ENCODE results near the gene NOL11. TPM values are rescaled to one million over a fixed set of nuclear protein-coding genes. Genes with fewer than 3 reads are reported as not detected.
"Not testable (repeated sequence)": the region's sequence is repeated elsewhere in the genome, so short reads cannot be mapped to it uniquely, and the experiment has no call there.

Gene NOL11
- total and polyA plus RNA-seq, 2 of the 8 experiments (the other 6 are each of a cell fraction or from before 2014, with no cell fraction given): 58.0 to 97.2 TPM

- H3K56ac ChIP-seq (replicated peaks; ENCODE audit: insufficient read length, low read depth, low read length); H3K79me2 ChIP-seq (ENCODE audit: control insufficient read depth in 1 of 2, insufficient read depth in 2 of 2, low read length in 2 of 2); H3K9me3 ChIP-seq (ENCODE audit: insufficient read depth in 2 of 2, low read depth in 1 of 2, low read length in 1 of 2); FAIRE-seq; H3K4me3 ChIP-seq (ENCODE audit: extremely low read depth in 1 of 4, insufficient read depth in 2 of 4, low read depth in 3 of 4, low read length in 4 of 4); H3K27me3 ChIP-seq (replicated peaks in 1 of 4; ENCODE audit: control insufficient read depth in 3 of 4, extremely low read depth in 1 of 4, insufficient read depth in 3 of 4, low read length in 3 of 4); H3K23ac ChIP-seq (ENCODE audit: insufficient read length); H3K4me2 ChIP-seq (ENCODE audit: insufficient read depth in 1 of 2, low read depth in 2 of 2, low read length in 2 of 2); H3K14ac ChIP-seq (ENCODE audit: insufficient read length); H4K8ac ChIP-seq (ENCODE audit: extremely low read depth, insufficient read depth, low read length); H3K27ac ChIP-seq (ENCODE audit: low read depth, low read length); H3K23me2 ChIP-seq (ENCODE audit: low read depth, low read length); H2AFZ ChIP-seq (ENCODE audit: low read length); DNase-seq (ENCODE audit: low read depth in 1 of 2, low spot score in 2 of 2); H4K20me1 ChIP-seq (replicated peaks in 1 of 2; ENCODE audit: control insufficient read depth in 1 of 2, insufficient read depth in 2 of 2, low read length in 2 of 2); H3K79me1 ChIP-seq (ENCODE audit: low read depth, low read length); POLR2A ChIA-PET (ENCODE audit: partially characterized antibody); H3K9ac ChIP-seq (replicated peaks in 1 of 4; ENCODE audit: extremely low read depth in 1 of 4, low read depth in 3 of 4, low read length in 3 of 4): not testable (repeated sequence)
- peak overlapping the region; percentile 99 for H3K4ac ChIP-seq (replicated peaks; ENCODE audit: insufficient read length, low read depth, low read length)
- H4K5ac ChIP-seq (ENCODE audit: insufficient read length, low read depth, low read length): peak overlapping the region; percentile 80
- H2AK5ac ChIP-seq (ENCODE audit: low read depth, low read length): peak overlapping the region; percentile 89; the same call in 1 of the 2 replicates
- peak overlapping the region; percentile 91; the same call in 1 of the 2 replicates for H2BK12ac ChIP-seq (ENCODE audit: low read depth, low read length)
- CTCF ChIA-PET (ENCODE audit: partially characterized antibody): interaction anchor here (1.2 kb wide), 1 partner anchor 16 kb away, joined by 3 read pairs; no protein-coding TSS in a partner anchor
- H3K36me3 ChIP-seq (ENCODE audit: control insufficient read depth in 2 of 4, insufficient read depth in 4 of 4, low read length in 3 of 4): peaks cover 0 to 15% (median 0%) of the 10 kb centered on the region in 4 experiments; a peak in 1 of 8 replicates
- H4K91ac ChIP-seq (replicated peaks; ENCODE audit: insufficient read length, low read length): peak overlapping the region; percentile 95
- 0 out of 2 replicates have a peak overlapping the region, but pooled peaks have one; percentile 81 for H2BK15ac ChIP-seq (ENCODE audit: low read length)
- 98% methylated on average over 8 of the region's 8 CpGs; no CpG with 5 or more reads in 1 of the 2 experiments for WGBS, 2 experiments (ENCODE audit: extremely low coverage in 1 of 2, insufficient coverage in 1 of 2, insufficient read length in 1 of 2, insufficient replicate concordance in 2 of 2, low coverage in 1 of 2, low lambda C conversion rate in 2 of 2, missing lambda C conversion rate in 1 of 2)
- peak overlapping the region; percentile 95; the same call in 1 of the 2 replicates for H3K18ac ChIP-seq (ENCODE audit: extremely low read depth, low read length)
- H2BK5ac ChIP-seq (ENCODE audit: low read depth, low read length): 0 out of 2 replicates have a peak overlapping the region, but pooled peaks have one; percentile 2
- peak overlapping the region; percentile 29 for H2BK120ac ChIP-seq (replicated peaks; ENCODE audit: low read depth, low read length)
- peak overlapping the region; percentile 89; the same call in 1 of the 2 replicates for H2BK20ac ChIP-seq (ENCODE audit: low read length)
- peaks cover 0 to 22% (median 18%) of the 10 kb centered on the region in 4 experiments; a peak in 6 of 7 replicates for H3K4me1 ChIP-seq (replicated peaks in 1 of 4; ENCODE audit: control insufficient read depth in 3 of 4, insufficient read depth in 4 of 4, low read length in 3 of 4)
Observed at GRCh38 chr17:67754686-67755085, 37.0 kb downstream of the NOL11 start.
